Activated naive CD4-positive, alpha-beta T cell treated with anti-CD3 and anti-CD28 coated beads, Interleukin-2, amount 50 U/mL, for 24 hours (primary cell): ENCODE data around the gene SLC10A7.

Experiments
- H3K27ac Mint-ChIP-seq: one replicate; pipeline ENCODE4 v1.8.0; 2021; ENCODE audit warnings: mild to moderate bottlenecking, mixed read lengths
- H3K27me3 Mint-ChIP-seq: one replicate; pipeline ENCODE4 v1.8.0; 2021; ENCODE audit warnings: mixed read lengths
- H3K36me3 Mint-ChIP-seq: one replicate; pipeline ENCODE4 v1.8.0; 2021; ENCODE audit warnings: mixed read lengths
- H3K4me1 Mint-ChIP-seq: one replicate; pipeline ENCODE4 v1.8.0; 2021; ENCODE audit warnings: mixed read lengths
- H3K4me3 Mint-ChIP-seq: one replicate; pipeline ENCODE4 v1.8.0; 2021; ENCODE audit warnings: mild to moderate bottlenecking, mixed read lengths
- H3K9me3 Mint-ChIP-seq: one replicate; pipeline ENCODE4 v1.8.0; 2021; ENCODE audit warnings: mixed read lengths

SLC10A7 gene

DNA sequence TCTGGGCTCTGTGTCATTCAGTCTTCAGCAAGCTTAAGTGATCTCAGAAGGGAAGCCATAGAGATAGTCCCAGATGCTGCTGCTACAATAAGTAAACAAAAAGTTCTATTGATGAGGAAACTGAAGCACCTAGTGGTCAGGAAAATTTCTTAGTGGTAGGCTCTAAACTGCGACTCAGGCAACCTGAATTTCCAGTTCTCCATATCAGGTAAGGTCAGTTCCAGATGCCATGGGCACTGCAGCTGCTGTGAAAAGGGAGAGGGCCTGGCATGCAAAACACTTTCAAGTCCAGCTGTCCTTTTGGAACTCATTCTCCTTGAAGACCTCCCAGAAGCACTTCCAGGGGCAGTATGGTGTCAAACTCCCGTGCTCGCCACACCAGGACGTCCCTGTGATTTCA, 261.2 kb downstream of the SLC10A7 start:
- Mint-ChIP-seq H3K36me3 (peaks cover 15% of the 10 kb centered on the region), H3K9me3 (no peaks in the 10 kb centered on the region), H3K27ac (no peak overlapping the region), H3K4me3 (no peak overlapping the region), H3K4me1 (no peaks in the 10 kb centered on the region), H3K27me3 (no peaks in the 10 kb centered on the region)

DNA sequence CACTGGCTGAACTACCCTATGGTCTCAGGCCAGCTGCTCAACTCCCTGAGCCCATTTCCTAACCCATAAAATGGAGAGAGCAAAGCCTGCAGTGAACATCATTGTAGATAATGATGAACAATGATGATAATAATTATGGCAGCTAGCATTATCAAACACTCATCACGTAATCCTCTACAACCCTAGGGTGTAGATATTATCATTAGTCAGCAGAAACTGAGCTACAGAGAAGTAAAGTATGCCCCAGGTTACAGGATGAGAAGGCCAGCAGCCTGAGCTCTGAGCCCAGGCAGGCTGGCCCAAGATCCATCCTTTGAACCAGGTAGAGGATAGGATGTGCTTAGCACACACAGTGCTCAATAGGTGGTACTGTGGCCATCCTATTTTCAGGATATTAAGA, 264.2 kb downstream of the SLC10A7 start:
- Mint-ChIP-seq H3K4me3 (no peak overlapping the region), H3K4me1 (no peaks in the 10 kb centered on the region), H3K36me3 (peaks cover 13% of the 10 kb centered on the region), H3K9me3 (no peaks in the 10 kb centered on the region), H3K27ac (no peak overlapping the region), H3K27me3 (no peaks in the 10 kb centered on the region)

DNA sequence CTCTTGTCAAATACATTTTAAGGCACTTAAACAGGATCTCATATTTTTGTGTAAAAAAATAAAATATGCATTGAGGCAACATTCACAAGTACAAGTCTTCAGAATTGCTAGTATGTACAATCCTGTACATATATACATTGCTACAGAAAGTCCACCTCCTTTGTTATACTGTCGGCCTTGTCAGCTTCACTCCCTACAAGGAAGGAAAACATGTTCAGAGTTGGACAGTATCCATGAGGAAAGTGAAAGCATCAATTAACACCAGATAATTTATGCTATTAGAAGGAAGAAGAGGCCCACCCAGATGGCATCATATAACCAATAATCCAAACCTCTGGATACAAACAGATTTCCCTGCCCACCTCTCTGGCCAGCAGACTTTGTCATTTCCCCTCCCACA, 265.4 kb downstream of the SLC10A7 start:
- no peaks in the 10 kb centered on the region for H3K9me3 Mint-ChIP-seq
- no peaks in the 10 kb centered on the region for H3K4me1 Mint-ChIP-seq
- peaks cover 9% of the 10 kb centered on the region for H3K36me3 Mint-ChIP-seq
- H3K27me3 Mint-ChIP-seq: no peaks in the 10 kb centered on the region
- H3K27ac Mint-ChIP-seq: no peak overlapping the region
- H3K4me3 Mint-ChIP-seq: no peak overlapping the region

DNA sequence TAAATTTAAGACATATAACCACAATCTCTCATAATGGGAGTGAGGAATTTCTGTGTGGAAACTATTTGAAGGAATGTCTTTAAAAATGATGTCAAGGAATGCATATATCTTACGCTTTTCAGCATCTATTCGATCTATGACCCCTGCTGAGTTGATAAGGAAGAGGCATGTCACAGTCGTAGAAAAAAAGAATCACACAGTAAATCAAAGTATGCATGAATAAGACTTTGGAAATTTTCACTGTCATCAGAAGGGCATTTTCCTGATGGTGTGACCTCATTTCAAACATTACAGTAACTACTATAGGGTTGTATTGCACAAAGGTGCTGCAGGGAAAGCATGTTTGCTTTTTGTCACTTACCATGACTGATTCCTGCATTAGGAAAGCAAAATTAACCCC, 265.9 kb downstream of the SLC10A7 start:
- Mint-ChIP-seq H3K27me3 (no peaks in the 10 kb centered on the region), H3K4me1 (no peaks in the 10 kb centered on the region), H3K36me3 (peaks cover 7% of the 10 kb centered on the region), H3K4me3 (no peak overlapping the region), H3K27ac (no peak overlapping the region), H3K9me3 (no peaks in the 10 kb centered on the region)

DNA sequence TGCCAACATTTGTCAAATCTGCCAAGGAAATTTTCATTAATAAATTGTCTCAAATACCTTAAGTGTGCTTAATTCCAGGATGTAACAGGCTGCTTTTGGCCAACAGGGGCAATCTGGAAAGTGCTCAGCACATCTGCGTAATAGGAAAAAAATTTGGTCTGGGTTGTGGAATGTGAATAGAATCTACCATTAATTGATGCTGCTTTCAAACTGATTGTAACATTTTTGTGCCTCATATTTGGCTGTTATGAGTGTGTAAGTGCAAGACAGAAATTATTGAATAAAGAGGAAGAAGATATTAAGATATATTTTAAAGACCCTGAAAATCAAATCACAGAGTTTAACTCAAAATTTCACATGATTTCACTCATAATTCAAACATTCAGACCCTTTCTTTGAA, 266.3 kb downstream of the SLC10A7 start:
- Mint-ChIP-seq H3K36me3 (peaks cover 7% of the 10 kb centered on the region), H3K4me1 (no peaks in the 10 kb centered on the region), H3K4me3 (no peak overlapping the region), H3K27ac (no peak overlapping the region), H3K27me3 (no peaks in the 10 kb centered on the region), H3K9me3 (no peaks in the 10 kb centered on the region)

DNA sequence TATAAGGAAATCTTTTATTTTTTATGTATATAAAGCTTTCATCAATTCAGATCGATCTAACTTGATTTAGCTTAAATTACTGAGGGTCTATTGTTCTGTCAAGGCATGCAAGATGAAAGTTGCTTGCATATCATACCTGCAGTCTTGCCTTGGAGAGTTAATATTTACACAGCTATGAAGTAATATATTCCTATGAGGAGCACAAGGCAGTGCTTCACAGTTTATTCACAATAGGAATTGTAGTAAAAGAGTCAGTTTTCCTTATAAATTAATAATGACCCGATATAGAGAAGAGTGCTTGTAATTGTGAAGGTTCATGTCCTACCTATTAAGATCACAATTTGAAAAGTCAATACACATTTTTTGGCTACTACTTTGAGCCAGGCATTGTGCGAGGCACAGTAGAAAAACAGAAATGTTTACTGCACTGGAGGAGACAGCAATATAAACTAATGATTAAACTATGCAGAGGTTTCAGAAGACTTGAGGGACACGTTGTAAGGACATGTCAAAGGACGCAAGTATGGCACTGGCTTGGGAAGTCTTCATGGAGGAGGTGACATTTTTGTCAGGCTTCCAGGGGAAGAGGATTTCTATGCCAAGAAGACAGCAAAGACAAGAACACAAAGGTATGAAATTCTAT, 268.6 kb downstream of the SLC10A7 start:
- Mint-ChIP-seq H3K4me1 (no peaks in the 10 kb centered on the region), H3K4me3 (no peak overlapping the region), H3K27me3 (no peaks in the 10 kb centered on the region), H3K27ac (no peak overlapping the region), H3K9me3 (no peaks in the 10 kb centered on the region), H3K36me3 (peaks cover 1% of the 10 kb centered on the region)

DNA sequence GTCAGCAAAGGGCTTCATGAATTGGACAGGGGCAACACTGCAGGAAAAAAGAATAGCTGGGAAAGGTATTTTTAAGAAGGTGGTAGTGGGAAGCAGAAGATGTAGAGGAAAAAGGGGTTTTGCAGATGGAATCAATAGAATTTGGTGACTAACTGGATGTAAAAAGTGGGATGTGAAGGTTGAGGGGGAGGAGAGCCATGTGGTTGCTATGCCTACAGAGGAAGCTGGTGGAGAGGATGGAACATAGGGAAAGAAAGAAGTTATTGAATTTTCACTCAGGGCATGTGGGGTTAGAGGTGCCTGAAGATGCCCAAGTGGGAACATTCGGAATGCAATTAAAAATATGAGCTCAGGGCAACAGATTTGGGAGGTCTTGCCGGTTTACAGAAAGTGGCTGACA, 274.4 kb downstream of the SLC10A7 start:
- Mint-ChIP-seq H3K27ac (no peak overlapping the region), H3K4me3 (no peak overlapping the region), H3K9me3 (no peaks in the 10 kb centered on the region), H3K27me3 (no peaks in the 10 kb centered on the region), H3K36me3 (no peaks in the 10 kb centered on the region), H3K4me1 (peaks cover 19% of the 10 kb centered on the region)

DNA sequence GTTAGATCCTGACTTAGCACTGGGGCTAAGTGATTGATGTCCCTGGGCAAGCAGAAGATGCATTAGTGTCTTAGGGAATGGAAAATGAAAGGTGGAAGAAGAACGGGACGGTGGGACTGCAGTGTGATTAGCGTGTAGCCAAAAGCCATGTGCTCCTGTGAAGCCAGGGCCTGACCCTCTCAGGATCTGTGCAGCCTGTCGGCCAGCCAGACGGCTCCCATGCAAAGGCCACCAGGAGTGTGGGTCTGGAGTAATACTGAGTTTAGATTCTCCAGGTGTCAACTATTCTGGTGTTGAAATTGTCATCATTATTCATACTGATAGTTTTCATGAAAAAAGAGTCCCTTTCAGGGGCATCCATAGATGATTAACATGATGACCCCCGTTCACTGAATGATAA, 275.4 kb downstream of the SLC10A7 start:
- Mint-ChIP-seq H3K27ac (no peak overlapping the region), H3K36me3 (no peaks in the 10 kb centered on the region), H3K9me3 (no peaks in the 10 kb centered on the region), H3K4me3 (no peak overlapping the region), H3K4me1 (peaks cover 22% of the 10 kb centered on the region), H3K27me3 (peaks cover 3% of the 10 kb centered on the region)

DNA sequence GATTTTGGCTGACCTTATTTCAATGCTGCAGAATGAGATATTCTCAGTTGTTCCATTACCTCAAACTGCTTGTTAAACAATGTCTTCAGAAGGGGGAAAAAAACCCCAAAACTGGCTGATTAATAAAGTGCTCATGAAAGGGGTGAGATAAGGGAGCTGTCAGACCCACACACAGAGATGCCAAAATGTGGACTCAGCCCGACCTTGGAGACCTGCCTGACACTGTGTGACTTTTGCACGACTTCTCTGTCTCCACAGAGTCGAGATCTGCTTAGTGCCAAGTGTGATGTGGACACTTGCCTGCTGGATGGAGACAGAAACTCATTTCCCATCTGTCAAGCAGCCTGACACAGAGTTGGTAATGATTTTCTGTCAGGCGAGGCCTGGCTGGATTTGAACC, 275.9 kb downstream of the SLC10A7 start:
- no peak overlapping the region for H3K27ac Mint-ChIP-seq
- no peaks in the 10 kb centered on the region for H3K9me3 Mint-ChIP-seq
- H3K4me3 Mint-ChIP-seq: no peak overlapping the region
- peaks cover 22% of the 10 kb centered on the region for H3K4me1 Mint-ChIP-seq
- no peaks in the 10 kb centered on the region for H3K36me3 Mint-ChIP-seq
- H3K27me3 Mint-ChIP-seq: peaks cover 3% of the 10 kb centered on the region

DNA sequence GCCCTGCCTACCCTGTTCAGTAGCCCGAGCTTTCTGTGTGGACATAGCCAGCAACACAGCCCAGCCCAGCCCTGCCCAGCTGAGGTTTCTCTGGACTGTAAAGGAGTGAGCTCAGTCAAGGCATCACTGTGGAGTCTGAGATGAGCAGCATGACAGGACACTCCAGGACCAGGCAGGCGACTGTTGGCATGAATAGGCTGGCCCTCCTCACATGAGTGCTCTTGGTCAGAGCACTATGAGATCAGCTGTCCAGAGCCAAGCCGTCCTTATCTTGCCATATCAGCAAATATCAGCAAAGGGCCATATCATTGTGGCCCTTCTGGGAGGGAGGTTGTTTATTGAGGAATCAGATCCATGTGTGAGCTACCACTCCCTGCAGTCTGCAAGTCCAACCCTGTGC, 276.5 kb downstream of the SLC10A7 start:
- H3K27ac Mint-ChIP-seq: no peak overlapping the region
- H3K4me3 Mint-ChIP-seq: no peak overlapping the region
- peaks cover 3% of the 10 kb centered on the region for H3K27me3 Mint-ChIP-seq
- H3K9me3 Mint-ChIP-seq: no peaks in the 10 kb centered on the region
- H3K36me3 Mint-ChIP-seq: no peaks in the 10 kb centered on the region
- peaks cover 22% of the 10 kb centered on the region for H3K4me1 Mint-ChIP-seq

DNA sequence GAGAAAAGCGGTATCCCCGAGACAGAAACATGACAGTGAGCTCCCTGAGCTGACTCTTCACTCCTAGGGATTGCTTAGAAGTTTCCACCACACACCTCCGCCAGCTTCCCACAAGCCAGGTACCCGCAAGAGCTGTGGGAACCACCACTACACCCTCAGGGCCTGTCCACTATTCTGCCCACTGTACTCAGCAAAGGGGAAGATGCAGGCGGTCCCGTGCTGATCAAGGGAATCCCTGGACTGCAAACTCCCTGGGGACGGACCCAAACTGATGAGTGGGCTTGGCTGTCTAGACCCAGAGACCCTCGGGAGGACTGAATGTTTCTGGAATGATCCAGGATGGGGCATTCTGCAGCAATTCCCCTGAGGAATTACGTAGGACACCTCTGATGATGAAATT, 277.2 kb downstream of the SLC10A7 start:
- H3K4me1 Mint-ChIP-seq: peaks cover 22% of the 10 kb centered on the region
- H3K27ac Mint-ChIP-seq: no peak overlapping the region
- peaks cover 3% of the 10 kb centered on the region for H3K27me3 Mint-ChIP-seq
- no peaks in the 10 kb centered on the region for H3K9me3 Mint-ChIP-seq
- no peak overlapping the region for H3K4me3 Mint-ChIP-seq
- no peaks in the 10 kb centered on the region for H3K36me3 Mint-ChIP-seq

DNA sequence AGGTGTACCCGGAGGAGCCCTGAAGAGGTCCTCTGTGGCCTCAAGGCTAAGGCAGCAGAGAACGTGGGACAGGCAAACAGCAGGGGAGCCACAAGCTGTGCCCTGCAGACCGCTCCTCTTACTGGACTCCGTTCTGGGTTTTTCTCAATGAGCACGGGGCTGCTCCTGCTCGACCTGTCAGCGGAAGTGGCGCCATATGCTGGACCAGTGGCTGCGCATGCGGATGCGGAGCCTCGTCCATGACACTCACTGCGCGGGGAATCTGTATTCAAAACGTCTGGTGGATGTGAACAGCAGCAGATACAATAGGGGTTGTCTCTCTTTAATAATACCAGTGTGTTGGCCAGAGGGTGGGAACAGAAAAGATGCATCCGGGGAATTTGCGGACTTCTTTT, 277.9 kb downstream of the SLC10A7 start:
- Mint-ChIP-seq H3K9me3 (no peaks in the 10 kb centered on the region), H3K27ac (no peak overlapping the region), H3K4me3 (no peak overlapping the region)

DNA sequence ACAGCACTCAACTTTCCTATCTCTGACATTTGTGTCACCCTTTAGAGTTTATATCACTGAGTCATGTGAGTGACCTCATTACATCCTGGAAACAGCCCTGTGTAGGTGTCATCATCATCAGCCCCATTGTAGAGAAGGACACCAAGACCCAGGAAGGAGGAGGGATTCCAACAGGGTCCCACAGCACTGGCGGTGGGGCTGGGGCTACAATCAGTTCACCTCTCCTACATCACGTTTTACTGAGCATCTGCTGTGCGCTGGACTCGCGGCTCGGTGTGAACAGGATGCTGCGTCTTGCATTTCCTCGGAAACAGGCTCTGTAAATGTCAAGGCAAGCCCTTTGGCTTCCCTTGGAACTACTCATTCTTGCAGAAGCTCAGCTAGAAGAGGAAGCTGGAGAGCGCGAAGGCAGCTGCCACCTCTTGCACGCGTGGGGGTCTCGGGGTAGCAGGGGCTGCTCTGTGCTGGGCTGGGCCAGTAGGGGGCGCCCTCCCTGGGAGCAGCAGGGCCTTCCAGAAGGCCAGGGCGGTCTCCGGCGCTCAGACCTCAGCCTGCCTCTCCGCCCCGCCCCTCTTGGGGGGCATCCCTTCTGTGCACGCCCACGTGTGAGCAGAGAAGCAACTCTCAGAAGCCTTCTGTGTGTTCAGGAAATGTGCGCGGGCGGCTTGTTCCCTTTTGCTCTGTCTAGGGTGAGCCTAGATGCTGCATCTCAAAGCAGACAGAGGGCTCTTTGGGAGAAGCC, 278.4 kb downstream of the SLC10A7 start:
- Mint-ChIP-seq H3K4me3 (peak overlapping the region; percentile 59), H3K9me3 (no peaks in the 10 kb centered on the region), H3K27ac (no peak overlapping the region), H3K4me1 (peaks cover 22% of the 10 kb centered on the region), H3K36me3 (no peaks in the 10 kb centered on the region), H3K27me3 (peaks cover 3% of the 10 kb centered on the region)

More for the DNA sequence above, 277.9 kb downstream of the SLC10A7 start:
- H3K4me1 Mint-ChIP-seq: peaks cover 22% of the 10 kb centered on the region
- H3K27me3 Mint-ChIP-seq: peaks cover 3% of the 10 kb centered on the region
- no peaks in the 10 kb centered on the region for H3K36me3 Mint-ChIP-seq

DNA sequence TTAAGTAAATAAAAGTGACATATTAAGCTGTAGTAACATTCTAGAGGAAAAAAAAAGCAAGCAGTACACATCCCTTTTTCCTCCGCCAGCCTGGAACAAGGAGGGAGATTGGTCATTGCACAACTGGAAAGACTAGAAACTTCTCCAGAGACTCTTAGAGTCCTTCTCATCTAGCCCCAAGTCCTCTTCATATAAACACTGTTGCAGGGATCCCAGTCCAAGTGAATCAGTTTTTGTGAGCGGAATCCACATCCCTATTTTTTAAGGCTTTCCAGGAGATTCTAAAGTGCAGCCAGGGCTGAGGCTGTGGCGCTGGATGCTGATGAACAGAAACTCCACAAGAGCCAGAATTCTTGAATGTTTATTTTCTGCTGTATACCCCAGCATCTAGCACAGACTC, 283.6 kb downstream of the SLC10A7 start:
- Mint-ChIP-seq H3K4me1 (peaks cover 5% of the 10 kb centered on the region), H3K27me3 (peaks cover 4% of the 10 kb centered on the region), H3K27ac (no peak overlapping the region), H3K4me3 (no peak overlapping the region), H3K9me3 (no peaks in the 10 kb centered on the region), H3K36me3 (no peaks in the 10 kb centered on the region)

DNA sequence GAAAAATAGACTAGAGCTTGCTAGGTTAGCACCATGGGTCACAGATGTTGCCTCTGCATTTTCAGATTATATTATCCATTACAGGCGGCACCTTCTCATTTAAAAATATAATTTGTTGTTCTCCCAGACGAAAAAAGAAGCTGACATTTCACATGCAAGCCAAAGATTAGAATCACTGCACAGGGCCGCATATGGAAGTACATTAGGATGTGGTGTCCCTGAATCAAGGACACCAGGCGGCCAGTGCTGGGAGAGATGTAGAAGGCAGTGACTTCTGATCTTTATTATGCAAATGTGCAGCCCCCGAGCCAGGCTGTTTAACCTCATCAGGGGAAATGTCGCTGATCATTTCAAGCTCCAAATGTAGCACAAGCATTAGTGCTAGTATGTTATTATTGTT, 284.6 kb downstream of the SLC10A7 start:
- peaks cover 4% of the 10 kb centered on the region for H3K27me3 Mint-ChIP-seq
- no peak overlapping the region for H3K27ac Mint-ChIP-seq
- H3K4me3 Mint-ChIP-seq: no peak overlapping the region
- H3K9me3 Mint-ChIP-seq: no peaks in the 10 kb centered on the region
- H3K4me1 Mint-ChIP-seq: peaks cover 3% of the 10 kb centered on the region
- no peaks in the 10 kb centered on the region for H3K36me3 Mint-ChIP-seq

DNA sequence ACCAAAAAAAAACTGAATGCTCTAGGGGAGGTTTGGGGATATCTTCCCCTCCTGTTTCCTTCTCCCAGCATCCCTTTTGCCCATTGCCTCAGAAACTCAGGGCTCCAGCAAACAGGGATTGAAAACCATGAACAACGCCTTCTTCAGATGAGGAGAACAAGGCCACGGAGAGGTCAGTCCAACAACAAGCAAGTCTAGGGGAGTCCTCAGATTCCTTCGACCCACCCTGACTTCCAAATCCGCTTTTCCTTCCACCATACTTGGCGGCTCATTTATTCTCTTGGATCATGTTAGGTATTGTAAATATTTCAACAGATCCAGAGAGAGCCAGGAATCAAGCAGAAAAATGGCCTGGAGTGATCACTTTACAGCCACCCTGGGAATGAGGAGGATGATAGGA, 285.5 kb downstream of the SLC10A7 start:
- Mint-ChIP-seq H3K27ac (no peak overlapping the region), H3K4me1 (no peaks in the 10 kb centered on the region), H3K4me3 (no peak overlapping the region), H3K27me3 (peaks cover 1% of the 10 kb centered on the region), H3K9me3 (no peaks in the 10 kb centered on the region), H3K36me3 (no peaks in the 10 kb centered on the region)
